Measurements from ENCODE around the gene SIPA1. TPM values are rescaled to one million over a fixed set of nuclear protein-coding genes. Genes with fewer than 3 reads are reported as not detected.

SIPA1 gene
- total RNA-seq, 1 experiment from 2014 or later: 65.4 TPM

DNA sequence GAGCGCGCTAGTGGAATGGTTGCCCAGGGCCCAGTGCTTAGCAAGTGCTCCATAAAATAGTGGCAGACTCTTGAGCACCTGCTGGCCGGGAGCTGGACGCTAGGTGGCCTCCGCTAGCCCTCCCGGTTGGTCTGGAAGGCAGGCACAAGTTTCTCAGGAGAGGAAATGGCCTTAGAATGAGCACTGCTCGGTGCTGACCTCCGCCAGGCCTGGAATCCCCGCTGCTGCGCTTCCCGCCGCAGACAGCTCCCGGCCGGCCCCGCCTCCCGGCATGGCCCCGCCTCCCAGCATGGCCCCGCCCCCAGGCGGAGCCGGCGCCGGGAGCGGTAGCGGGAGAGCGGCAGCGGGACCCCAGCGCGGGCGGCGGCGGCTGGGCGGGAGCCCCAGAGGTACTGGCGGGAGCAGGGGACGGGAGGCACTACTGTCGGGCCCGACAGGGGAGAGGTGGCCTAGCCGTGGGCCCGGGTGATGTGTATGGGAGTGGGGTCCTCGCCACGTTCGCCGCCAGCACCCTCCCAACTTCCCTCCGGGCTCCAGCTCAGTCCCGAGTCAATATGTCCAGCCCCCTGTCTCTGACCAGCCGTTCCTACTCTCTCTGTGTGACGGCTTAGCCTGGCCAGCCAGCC is at the start of gene SIPA1 (continued):
- TF ChIP-seq, protein P1, sequence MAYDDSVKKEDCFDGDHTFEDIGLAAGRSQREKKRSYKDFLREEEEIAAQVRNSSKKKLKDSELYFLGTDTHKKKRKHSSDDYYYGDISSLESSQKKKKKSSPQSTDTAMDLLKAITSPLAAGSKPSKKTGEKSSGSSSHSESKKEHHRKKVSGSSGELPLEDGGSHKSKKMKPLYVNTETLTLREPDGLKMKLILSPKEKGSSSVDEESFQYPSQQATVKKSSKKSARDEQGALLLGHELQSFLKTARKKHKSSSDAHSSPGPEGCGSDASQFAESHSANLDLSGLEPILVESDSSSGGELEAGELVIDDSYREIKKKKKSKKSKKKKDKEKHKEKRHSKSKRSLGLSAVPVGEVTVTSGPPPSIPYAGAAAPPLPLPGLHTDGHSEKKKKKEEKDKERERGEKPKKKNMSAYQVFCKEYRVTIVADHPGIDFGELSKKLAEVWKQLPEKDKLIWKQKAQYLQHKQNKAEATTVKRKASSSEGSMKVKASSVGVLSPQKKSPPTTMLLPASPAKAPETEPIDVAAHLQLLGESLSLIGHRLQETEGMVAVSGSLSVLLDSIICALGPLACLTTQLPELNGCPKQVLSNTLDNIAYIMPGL (CRISPR knock-in tag; IDR thresholded peaks at IDR 0.05): peak; percentile 71; the same call in 1 of the 2 replicates
- TF ChIP-seq FOXJ3 (CRISPR knock-in tag; IDR thresholded peaks at IDR 0.05; ENCODE audit: borderline replicate concordance) (no peak), IRF2 (CRISPR knock-in tag; IDR thresholded peaks at IDR 0.05; ENCODE audit: borderline replicate concordance, low read depth) (no peak)
- TF ChIP-seq, protein P2, sequence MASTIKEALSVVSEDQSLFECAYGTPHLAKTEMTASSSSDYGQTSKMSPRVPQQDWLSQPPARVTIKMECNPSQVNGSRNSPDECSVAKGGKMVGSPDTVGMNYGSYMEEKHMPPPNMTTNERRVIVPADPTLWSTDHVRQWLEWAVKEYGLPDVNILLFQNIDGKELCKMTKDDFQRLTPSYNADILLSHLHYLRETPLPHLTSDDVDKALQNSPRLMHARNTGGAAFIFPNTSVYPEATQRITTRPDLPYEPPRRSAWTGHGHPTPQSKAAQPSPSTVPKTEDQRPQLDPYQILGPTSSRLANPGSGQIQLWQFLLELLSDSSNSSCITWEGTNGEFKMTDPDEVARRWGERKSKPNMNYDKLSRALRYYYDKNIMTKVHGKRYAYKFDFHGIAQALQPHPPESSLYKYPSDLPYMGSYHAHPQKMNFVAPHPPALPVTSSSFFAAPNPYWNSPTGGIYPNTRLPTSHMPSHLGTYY (CRISPR knock-in tag; IDR thresholded peaks at IDR 0.05): no peak

DNA sequence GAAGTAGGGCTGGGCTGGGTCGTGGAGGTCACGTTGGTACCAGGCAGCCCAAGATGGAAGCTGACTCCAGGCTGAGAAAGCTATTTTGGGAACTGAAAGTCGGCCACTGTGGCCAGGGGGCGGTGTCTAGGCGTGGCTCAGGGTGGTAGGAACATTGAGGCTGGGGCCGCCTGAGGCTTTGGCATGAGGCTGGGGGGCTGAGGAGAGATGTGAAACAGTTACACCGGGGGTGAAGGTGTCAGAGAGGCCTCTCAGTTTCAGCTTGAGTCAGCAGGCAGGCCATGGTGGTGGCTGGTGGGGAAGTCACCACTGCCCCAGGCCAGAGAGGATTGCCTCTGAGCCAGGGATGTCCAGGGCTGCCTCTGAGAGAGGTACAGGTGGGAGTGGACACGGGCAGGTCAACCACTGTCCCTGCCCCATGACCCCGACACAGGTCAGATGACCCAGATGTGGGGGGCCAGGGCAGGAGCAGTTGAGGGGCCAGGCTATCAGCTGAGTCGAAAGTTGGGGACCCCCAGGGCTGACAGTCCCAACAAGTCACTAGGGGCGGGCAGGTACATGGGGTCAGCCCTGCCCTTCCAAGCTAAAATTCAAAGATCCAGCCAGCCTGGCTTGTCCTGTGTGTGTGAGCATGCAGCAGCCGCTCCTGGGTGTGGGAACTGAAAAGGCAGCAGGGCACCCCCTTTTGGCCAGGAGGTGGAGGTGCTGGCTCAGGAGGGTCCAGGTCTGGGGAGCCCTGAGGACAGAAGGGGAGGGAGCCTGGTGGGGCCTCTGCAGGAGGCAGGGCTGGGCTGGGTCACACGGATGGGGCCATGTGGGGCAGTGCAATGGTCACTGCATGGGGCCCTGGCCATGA is 49.5 kb upstream of the SIPA1 start:
- peaks cover 77% of the 10 kb centered on the region for H3K27me3 Mint-ChIP-seq (ENCODE audit: low read depth)
- ATAC-seq (peak; percentile 49), DNase-seq (ENCODE audit: low spot score) (peak; percentile 80)
- H3K36me3 Mint-ChIP-seq: no peaks in the 10 kb centered on the region
- H3K4me1 Mint-ChIP-seq: peaks cover 37% of the 10 kb centered on the region
- CTCF ChIA-PET: interaction anchor here (0.5 to 13.8 kb wide), 17 partner anchors 11 to 1785 kb away, joined by 3 to 311 read pairs (median 5); partner anchors contain the start of genes CLCF1, EHBP1L1, FAM89B and LTBP3
- 0 out of 2 replicates have a peak overlapping the region, but pooled peaks have one; percentile 19 for H3K27ac Mint-ChIP-seq
- POLR2A ChIA-PET: interaction anchor here (0.6 kb wide), 1 partner anchor 38 kb away, joined by 3 read pairs; no protein-coding TSS in a partner anchor
- no peak overlapping the region for H3K4me3 Mint-ChIP-seq
- no peaks in the 10 kb centered on the region for H3K9me3 Mint-ChIP-seq
- TF ChIP-seq FOXP1 (CRISPR knock-in tag; IDR thresholded peaks at IDR 0.05; ENCODE audit: borderline replicate concordance) (peak; percentile 17; the same call in 1 of the 2 replicates), ELF4 (CRISPR knock-in tag; IDR thresholded peaks at IDR 0.05; ENCODE audit: low read depth) (no peak), NR1H2 (CRISPR knock-in tag; IDR thresholded peaks at IDR 0.05) (no peak), SOX15 (CRISPR knock-in tag; IDR thresholded peaks at IDR 0.05) (no peak)
- TF ChIP-seq, protein P3, sequence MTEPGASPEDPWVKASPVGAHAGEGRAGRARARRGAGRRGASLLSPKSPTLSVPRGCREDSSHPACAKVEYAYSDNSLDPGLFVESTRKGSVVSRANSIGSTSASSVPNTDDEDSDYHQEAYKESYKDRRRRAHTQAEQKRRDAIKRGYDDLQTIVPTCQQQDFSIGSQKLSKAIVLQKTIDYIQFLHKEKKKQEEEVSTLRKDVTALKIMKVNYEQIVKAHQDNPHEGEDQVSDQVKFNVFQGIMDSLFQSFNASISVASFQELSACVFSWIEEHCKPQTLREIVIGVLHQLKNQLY (CRISPR knock-in tag; IDR thresholded peaks at IDR 0.05): no peak
- TF ChIP-seq, protein P1 (CRISPR knock-in tag; IDR thresholded peaks at IDR 0.05): peak; percentile 60; the same call in 1 of the 2 replicates
- TF ChIP-seq, protein P4, sequence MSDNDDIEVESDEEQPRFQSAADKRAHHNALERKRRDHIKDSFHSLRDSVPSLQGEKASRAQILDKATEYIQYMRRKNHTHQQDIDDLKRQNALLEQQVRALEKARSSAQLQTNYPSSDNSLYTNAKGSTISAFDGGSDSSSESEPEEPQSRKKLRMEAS (CRISPR knock-in tag; IDR thresholded peaks at IDR 0.05): no peak
- TF ChIP-seq, protein P5, sequence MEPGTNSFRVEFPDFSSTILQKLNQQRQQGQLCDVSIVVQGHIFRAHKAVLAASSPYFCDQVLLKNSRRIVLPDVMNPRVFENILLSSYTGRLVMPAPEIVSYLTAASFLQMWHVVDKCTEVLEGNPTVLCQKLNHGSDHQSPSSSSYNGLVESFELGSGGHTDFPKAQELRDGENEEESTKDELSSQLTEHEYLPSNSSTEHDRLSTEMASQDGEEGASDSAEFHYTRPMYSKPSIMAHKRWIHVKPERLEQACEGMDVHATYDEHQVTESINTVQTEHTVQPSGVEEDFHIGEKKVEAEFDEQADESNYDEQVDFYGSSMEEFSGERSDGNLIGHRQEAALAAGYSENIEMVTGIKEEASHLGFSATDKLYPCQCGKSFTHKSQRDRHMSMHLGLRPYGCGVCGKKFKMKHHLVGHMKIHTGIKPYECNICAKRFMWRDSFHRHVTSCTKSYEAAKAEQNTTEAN (CRISPR knock-in tag; IDR thresholded peaks at IDR 0.05): no peak
- TF ChIP-seq, protein P6, sequence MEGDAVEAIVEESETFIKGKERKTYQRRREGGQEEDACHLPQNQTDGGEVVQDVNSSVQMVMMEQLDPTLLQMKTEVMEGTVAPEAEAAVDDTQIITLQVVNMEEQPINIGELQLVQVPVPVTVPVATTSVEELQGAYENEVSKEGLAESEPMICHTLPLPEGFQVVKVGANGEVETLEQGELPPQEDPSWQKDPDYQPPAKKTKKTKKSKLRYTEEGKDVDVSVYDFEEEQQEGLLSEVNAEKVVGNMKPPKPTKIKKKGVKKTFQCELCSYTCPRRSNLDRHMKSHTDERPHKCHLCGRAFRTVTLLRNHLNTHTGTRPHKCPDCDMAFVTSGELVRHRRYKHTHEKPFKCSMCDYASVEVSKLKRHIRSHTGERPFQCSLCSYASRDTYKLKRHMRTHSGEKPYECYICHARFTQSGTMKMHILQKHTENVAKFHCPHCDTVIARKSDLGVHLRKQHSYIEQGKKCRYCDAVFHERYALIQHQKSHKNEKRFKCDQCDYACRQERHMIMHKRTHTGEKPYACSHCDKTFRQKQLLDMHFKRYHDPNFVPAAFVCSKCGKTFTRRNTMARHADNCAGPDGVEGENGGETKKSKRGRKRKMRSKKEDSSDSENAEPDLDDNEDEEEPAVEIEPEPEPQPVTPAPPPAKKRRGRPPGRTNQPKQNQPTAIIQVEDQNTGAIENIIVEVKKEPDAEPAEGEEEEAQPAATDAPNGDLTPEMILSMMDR (IDR thresholded peaks at IDR 0.05): peak; percentile 49

Measured in WTC11 (cell line).